Fibroblast of pulmonary artery (primary cell): ENCODE results near the gene NLRP14.
A peak's percentile ranks its signal among the peaks of the same experiment; 100 is the strongest.

Experiments
- DNase-seq: peaks from one replicate; pipeline ENCODE4 v3.0.0-alpha.2; 2010; ENCODE audit warnings: low read depth
- H3K4me3 ChIP-seq: replicated peaks from 2 replicates; pipeline ENCODE4 v1.5.1; 2011; ENCODE audit warnings: low read depth, mild to moderate bottlenecking, control low read depth, low read length, moderate library complexity
- CTCF ChIP-seq: IDR thresholded peaks from 2 replicates; pipeline ENCODE4 v1.5.1; 2011; ENCODE audit warnings: mild to moderate bottlenecking, control low read depth, low read length, inconsistent platforms; ENCODE audit errors: missing control alignments

Gene NLRP14

GRCh38 chr11:7050191-7050590 is 29.9 kb downstream of the NLRP14 start:
- H3K4me3 ChIP-seq, result no peak overlapping the region
- DNase-seq, result no peak
- no peak for TF ChIP-seq CTCF

GRCh38 chr11:7056828-7057513 is 36.7 kb downstream of the NLRP14 start:
- no peak for TF ChIP-seq CTCF
- DNase-seq, result peak; percentile 44

GRCh38 chr11:7057641-7058040 is 37.4 kb downstream of the NLRP14 start:
- peak; percentile 11 for DNase-seq
- H3K4me3 ChIP-seq, result no peak overlapping the region
- no peak for TF ChIP-seq CTCF

More at GRCh38 chr11:7056828-7057513, 36.7 kb downstream of the NLRP14 start:
- H3K4me3 ChIP-seq, result no peak overlapping the region

- H3K4me3 ChIP-seq, result no peak overlapping the region
- peak; percentile 52 for DNase-seq
- no peak for TF ChIP-seq CTCF
These were observed 40.6 kb downstream of the NLRP14 start for GRCh38 chr11:7060868-7061267.

- no peak for DNase-seq
- TF ChIP-seq CTCF, result no peak
These were observed 42.3 kb downstream of the NLRP14 start for GRCh38 chr11:7062534-7062933.

GRCh38 chr11:7072401-7073028 is 52.2 kb downstream of the NLRP14 start:
- no peak for DNase-seq
- H3K4me3 ChIP-seq, result no peak overlapping the region
- no peak for TF ChIP-seq CTCF

More at GRCh38 chr11:7062534-7062933, 42.3 kb downstream of the NLRP14 start:
- no peak overlapping the region for H3K4me3 ChIP-seq
